GM04503 (cell line): ENCODE results near the gene HIVEP2.
A peak's percentile ranks its signal among the peaks of the same experiment; 100 is the strongest.

Experiments used
- DNase-seq: peaks from one replicate; pipeline ENCODE4 v3.0.0-alpha.2; 2012; ENCODE audit warnings: low read depth

HIVEP2 gene

DNA sequence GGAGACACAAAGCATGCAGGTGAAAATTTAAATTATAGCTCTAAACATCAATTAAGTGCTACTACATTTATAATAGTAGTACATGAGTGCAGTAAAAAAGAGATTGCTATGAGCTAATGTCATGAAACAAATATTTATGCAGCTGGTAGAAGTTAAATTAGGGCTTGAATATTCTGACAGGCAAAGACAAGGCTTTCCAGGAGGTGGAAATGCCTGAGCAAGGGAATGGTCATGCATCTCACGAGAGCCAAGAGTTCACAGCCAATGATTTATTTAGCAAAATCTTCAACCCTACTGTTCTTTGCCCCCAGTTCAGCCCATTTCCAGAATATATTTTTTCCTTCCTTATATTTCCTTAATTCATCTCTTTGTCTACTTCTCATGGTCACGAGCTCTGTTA lies 128.9 kb downstream of the HIVEP2 start:
- no peak for DNase-seq

DNA sequence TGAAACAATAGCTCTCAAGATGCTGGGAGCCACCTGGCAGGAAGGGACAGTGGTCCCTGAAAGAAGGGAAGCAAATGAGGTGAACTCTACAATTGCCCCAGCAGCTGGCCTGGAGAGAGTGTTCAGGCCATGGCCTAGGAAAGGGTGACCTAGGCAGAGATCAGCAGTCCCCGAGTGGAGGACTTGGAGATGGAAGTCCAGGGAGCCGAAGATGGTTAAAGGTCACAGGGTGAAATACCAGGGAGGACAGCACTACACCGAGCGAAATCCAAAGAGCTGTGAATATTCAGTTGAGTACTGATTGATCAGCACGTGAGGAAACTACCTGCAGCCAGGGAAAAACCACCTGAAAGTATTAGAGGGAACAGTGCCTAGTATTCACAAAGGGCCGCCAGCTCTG lies 133.1 kb downstream of the HIVEP2 start:
- no peak for DNase-seq

DNA sequence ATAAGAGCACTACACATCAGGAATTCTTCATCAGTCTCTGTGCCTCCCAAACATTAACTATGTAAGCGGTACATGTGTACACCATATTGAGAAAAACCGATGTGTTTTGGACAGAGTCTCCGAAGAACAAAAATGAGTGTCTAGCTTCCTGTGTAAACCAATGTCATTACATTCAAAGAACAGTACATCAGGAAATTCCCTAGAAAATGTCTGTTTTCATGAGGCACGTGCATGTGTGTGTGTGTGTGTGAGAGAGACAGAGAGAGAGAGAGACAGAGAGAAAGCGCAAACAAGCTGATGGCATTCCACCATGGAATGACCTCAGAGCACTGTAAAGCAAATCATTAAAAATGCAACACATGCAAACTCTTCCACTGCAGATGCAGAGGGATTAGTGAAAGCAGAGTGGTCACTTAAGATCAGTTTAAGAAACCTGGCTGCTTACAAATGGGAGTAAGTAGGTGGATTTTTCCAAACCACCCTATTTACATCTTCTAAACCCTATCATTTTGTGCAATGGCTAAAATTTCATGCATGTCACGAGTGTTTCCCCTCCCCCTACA lies 133.9 kb downstream of the HIVEP2 start:
- DNase-seq, result peak; percentile 50

DNA sequence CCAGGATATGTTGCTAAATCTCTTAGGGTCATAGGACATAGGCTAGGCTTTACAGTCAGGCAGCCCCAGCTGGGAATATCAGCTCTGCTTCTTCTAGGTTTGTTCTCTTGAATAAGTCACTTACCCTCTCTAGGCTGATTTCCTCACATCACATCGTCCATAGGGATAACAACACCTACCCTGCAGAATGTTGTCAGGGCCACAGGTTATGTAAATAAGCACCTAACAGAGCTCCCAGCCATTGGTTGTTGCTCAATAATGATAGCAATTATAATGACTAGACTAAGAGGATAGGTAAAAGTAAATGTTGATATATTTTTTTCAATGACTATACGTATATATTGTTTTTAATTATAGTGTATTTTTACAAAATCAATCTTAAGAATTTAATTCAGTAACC lies 135.0 kb downstream of the HIVEP2 start:
- no peak for DNase-seq

DNA sequence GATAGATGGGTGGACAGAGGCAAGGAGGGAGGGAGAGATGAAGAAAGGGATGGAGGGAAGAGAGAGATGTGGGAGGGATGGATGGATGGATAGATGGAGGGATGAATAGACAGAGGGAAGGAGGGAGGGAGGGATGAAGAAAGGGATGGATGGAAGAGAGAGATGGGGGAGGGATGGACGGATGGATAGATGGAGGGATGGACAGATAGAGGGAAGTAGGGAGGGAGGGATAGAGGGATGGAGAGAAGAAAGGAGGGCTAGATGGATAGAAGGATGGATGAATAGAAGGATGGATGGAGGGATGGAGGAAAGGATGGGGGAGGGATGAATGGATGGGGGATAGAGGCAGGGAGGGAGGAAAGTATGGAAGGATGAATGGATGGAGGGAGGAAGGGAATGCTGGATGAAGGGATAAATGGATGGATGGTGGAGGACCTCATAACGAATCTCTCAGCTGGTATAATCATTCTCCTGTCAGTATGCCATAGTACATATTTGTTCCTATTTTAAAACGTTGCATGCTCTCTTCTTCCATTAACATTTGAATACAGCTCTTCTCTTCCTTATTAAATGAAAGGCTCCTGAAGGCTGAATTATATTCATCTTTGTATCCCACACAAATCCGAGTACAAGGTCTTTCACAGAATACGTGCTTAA lies 136.4 kb downstream of the HIVEP2 start:
- no peak for DNase-seq

GRCh38 chr6:142805042-142805441 lies 139.9 kb downstream of the HIVEP2 start:
- DNase-seq, result no peak

- no peak for DNase-seq
These were observed 140.5 kb downstream of the HIVEP2 start for GRCh38 chr6:142804490-142804889.

DNA sequence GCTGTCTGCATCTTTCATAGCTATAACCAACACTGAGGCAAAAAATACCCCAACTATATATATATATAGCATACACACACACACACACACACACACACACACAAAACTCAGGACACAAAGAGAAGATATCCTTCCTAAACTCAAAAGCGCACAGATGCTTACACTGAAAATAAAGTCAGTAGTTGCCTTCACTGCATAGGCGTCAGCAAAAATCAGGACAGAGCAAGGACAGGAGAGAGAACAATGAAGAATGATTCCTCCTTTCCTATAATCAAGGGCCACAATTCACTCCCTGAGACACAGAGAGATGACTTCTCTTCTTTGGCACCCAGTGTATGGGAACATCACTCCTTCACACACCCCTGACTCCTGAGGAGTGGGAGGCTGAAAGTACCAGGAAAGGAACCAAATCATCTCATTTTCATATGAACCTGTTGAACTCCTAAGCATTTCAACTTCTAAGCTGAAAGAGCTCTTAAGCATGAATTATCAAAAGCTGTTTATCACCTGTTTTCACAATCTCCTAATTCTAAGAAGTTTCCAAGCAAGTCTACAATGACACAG lies 141.4 kb downstream of the HIVEP2 start:
- no peak for DNase-seq

GRCh38 chr6:142803032-142803431 lies 141.9 kb downstream of the HIVEP2 start:
- DNase-seq, result no peak

GRCh38 chr6:142802124-142802523 lies 142.9 kb downstream of the HIVEP2 start:
- DNase-seq, result peak; percentile 96

DNA sequence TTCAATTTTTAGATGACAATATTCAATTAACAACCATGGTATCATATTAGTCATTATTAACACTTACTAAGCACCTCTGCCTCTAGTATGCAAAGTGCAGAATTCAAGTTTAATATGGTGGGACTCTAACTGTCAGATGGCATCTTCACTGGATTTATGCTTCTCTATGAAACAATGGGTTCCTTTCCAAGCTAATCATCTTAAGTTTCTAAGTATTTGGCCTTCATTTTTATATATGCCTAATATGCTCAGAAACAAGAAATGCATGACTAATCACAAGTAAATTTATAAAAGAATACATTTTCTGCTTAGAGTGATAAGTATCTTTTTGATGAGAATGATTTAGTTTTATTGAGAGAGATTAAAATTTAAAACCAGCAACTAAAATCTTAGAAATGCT lies 144.7 kb downstream of the HIVEP2 start:
- DNase-seq, result no peak

GRCh38 chr6:142799639-142800038 lies 145.3 kb downstream of the HIVEP2 start:
- DNase-seq, result no peak

GRCh38 chr6:142797159-142797558 lies 147.8 kb downstream of the HIVEP2 start:
- no peak for DNase-seq

DNA sequence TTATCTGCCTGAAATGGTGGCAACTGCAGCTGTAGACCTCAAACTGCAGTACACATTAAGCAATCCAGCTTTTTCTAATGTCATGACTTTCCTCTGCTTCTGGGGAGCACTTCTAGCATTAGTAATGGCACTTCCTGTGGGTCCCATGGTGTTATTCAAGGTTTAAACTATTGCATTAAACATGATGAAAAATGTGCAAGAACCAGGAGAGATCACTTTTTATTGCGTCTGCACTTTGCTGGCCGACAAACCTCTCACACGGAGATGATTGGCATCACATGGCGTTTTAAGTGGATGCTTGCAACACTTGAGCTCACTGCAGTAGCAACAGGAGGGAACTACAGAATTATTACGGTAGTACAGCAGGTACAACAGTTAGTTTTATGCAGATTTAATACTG lies 148.4 kb downstream of the HIVEP2 start:
- peak; percentile 52 for DNase-seq

DNA sequence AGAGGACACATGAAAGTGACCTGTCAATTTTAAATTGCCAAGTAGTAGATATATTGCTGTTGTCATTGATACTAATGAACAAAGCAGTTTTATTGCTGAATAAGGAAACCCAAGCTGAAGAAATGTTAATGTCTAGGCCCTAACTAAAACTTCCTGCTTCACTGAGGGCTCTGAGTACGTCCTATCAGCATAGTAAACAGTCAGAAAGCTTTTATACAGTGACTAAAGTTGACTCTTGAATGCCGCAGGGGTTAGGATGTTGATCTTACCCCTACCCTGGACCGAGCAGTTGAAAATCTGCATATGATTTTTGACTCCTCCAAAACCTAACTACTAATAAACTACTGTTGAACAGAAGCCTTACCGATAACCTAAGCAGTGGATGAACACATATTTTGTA lies 149.0 kb downstream of the HIVEP2 start:
- DNase-seq, result no peak

DNA sequence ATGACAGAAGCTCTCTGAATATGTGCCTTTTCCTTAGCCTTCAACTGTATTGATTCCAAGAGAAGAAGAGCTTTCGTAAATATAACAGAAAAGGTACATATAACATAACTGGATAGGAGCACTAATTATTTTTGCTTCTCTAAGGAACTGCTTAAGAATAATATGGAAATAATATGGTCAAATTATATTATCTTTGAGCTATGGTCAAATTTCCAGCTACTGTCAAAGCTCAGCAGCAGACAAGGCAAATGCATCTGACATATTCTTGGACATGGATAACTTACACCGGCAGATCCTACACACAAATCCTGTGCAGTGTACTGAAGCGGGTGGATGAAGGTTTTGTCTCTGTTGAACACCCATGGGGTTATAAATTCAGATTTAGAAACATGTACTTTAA lies 150.6 kb downstream of the HIVEP2 start:
- no peak for DNase-seq

DNA sequence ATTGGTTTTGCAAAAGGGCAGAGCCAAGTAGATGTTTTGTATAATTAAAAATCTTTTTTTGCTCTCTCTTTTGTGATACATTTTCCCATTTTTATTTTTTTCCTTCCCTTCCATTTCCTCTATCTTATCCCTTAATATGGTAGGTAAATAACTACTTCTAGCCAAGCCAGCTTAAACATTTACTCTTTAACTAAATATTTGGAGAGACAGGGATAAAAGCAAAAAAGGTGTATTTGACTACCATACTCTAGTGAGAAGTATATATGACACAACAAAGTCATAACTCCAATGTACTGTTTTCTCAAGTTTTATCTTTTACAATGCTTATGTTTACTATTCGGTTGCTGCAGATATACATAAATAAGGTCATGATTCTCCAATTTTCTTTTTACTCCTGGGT lies 154.7 kb downstream of the HIVEP2 start:
- no peak for DNase-seq

- no peak for DNase-seq
These were observed 157.6 kb downstream of the HIVEP2 start for GRCh38 chr6:142787422-142787821.

GRCh38 chr6:142786476-142786875 lies 158.5 kb downstream of the HIVEP2 start:
- no peak for DNase-seq

- DNase-seq, result no peak
These were observed 160.6 kb downstream of the HIVEP2 start for GRCh38 chr6:142784344-142784743.

GRCh38 chr6:142783499-142783898 lies 161.5 kb downstream of the HIVEP2 start:
- no peak for DNase-seq

GRCh38 chr6:142781129-142781528 lies 163.8 kb downstream of the HIVEP2 start:
- no peak for DNase-seq

DNA sequence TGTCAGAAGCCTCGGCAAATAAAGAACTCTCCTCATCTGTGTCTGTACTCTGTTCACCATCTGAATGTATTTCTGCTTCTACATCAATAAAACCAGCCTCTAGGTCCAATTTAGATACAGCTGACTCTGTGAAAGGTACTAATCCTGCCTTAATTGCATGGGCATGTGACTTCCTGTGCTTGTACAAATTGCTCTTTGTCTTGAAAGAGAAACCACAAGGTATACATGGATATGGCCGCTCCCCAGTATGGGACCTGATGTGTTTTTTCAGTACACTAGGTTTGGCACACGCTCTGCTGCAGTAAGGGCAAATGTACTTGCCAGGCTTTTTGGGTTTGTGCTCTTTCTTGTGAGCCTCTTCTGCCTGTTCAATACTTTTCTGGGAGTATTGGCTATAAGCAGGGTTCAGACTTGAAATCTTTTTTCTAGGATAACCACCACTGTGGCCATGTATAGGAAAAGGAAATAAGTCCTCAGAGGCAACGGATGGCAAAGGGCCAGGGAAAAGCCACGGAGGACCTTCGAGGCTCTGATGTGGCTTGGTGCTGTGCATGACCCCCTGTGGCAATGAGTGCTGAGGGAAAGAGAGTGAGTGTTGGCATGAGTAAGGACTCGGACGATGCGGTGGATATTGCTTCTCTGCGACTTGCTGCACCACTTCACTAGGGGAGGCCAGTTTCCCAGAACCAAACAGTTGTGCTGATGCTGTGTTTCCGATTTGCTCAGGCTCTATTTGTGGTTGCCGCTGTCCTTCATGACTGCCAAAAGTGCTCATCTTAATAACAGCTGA lies 170.9 kb downstream of the HIVEP2 start:
- DNase-seq, result no peak
